Measurements from ENCODE around the gene LRG1. TPM values are rescaled to one million over a fixed set of nuclear protein-coding genes. Genes with fewer than 3 reads are reported as not detected.

LRG1 gene
- total RNA-seq, 1 donor from 2014 or later: 0.73 TPM

- ATAC-seq (no peak), DNase-seq (ENCODE audit: missing footprints) (no peak)
- intact Hi-C loops (cut with DNase I): no loop called here
Measured at GRCh38 chr19:4504891-4505569, 34.8 kb downstream of the LRG1 start.

GRCh38 chr19:4504297-4504701 is 35.5 kb downstream of the LRG1 start:
- ATAC-seq (no peak), DNase-seq (ENCODE audit: missing footprints) (no peak)
- intact Hi-C loops (cut with DNase I): no loop called here

- no peak for ATAC-seq
- DNase-seq (ENCODE audit: missing footprints): no peak
- intact Hi-C loops (cut with DNase I): no loop called here
Measured at GRCh38 chr19:4503825-4504170, 36.0 kb downstream of the LRG1 start.

GRCh38 chr19:4503132-4503824 is 36.6 kb downstream of the LRG1 start:
- peak; percentile 2 for ATAC-seq
- no peak for DNase-seq (ENCODE audit: missing footprints)

GRCh38 chr19:4502282-4503131 is 37.3 kb downstream of the LRG1 start:
- intact Hi-C loops (cut with DNase I): no loop called here
- ATAC-seq (no peak), DNase-seq (ENCODE audit: missing footprints) (no peak)

More at GRCh38 chr19:4503132-4503824, 36.6 kb downstream of the LRG1 start:
- intact Hi-C loops (cut with DNase I): no loop called here

GRCh38 chr19:4501691-4502090 is 38.1 kb downstream of the LRG1 start:
- ATAC-seq (no peak), DNase-seq (ENCODE audit: missing footprints) (no peak)

GRCh38 chr19:4500841-4501591 is 38.8 kb downstream of the LRG1 start:
- peak; percentile 9 for ATAC-seq
- DNase-seq (ENCODE audit: missing footprints): no peak
- intact Hi-C loops (cut with DNase I): no loop called here

More at GRCh38 chr19:4501691-4502090, 38.1 kb downstream of the LRG1 start:
- intact Hi-C loops (cut with DNase I): no loop called here

GRCh38 chr19:4499855-4500254 is 40.0 kb downstream of the LRG1 start:
- DNase-seq (ENCODE audit: missing footprints) (no peak), ATAC-seq (no peak)

GRCh38 chr19:4499318-4499717 is 40.5 kb downstream of the LRG1 start:
- intact Hi-C loops (cut with DNase I): no loop called here
- ATAC-seq: no peak

More at GRCh38 chr19:4499855-4500254, 40.0 kb downstream of the LRG1 start:
- intact Hi-C loops (cut with DNase I): no loop called here

GRCh38 chr19:4498694-4499093 is 41.1 kb downstream of the LRG1 start:
- DNase-seq (ENCODE audit: missing footprints): no peak
- intact Hi-C loops (cut with DNase I): no loop called here
- ATAC-seq: no peak

More at GRCh38 chr19:4499318-4499717, 40.5 kb downstream of the LRG1 start:
- no peak for DNase-seq (ENCODE audit: missing footprints)

GRCh38 chr19:4497770-4498389 is 42.0 kb downstream of the LRG1 start:
- no peak for ATAC-seq
- DNase-seq (ENCODE audit: missing footprints): no peak
- intact Hi-C loops (cut with DNase I): no loop called here

- ATAC-seq (no peak), DNase-seq (ENCODE audit: missing footprints) (no peak)
- intact Hi-C loops (cut with DNase I): no loop called here
Measured at GRCh38 chr19:4496304-4496703, 43.5 kb downstream of the LRG1 start.

GRCh38 chr19:4495471-4495870 is 44.4 kb downstream of the LRG1 start:
- ATAC-seq (no peak), DNase-seq (ENCODE audit: missing footprints) (no peak)
- intact Hi-C loops (cut with DNase I): no loop called here

GRCh38 chr19:4494691-4495064 is 45.2 kb downstream of the LRG1 start:
- no peak for DNase-seq (ENCODE audit: missing footprints)
- intact Hi-C loops (cut with DNase I): no loop called here
- no peak for ATAC-seq

- ATAC-seq (no peak), DNase-seq (ENCODE audit: missing footprints) (no peak)
- intact Hi-C loops (cut with DNase I): no loop called here
Measured at GRCh38 chr19:4493929-4494690, 45.7 kb downstream of the LRG1 start.

- intact Hi-C loops (cut with DNase I): no loop called here
- no peak for ATAC-seq
Measured at GRCh38 chr19:4493104-4493928, 46.5 kb downstream of the LRG1 start.

More at GRCh38 chr19:4493104-4493928, 46.5 kb downstream of the LRG1 start:
- DNase-seq (ENCODE audit: missing footprints): no peak

All from Right ventricle myocardium inferior (tissue), 1 donor.